ENCODE data around the gene ADGRB3.

Gene ADGRB3

DNA sequence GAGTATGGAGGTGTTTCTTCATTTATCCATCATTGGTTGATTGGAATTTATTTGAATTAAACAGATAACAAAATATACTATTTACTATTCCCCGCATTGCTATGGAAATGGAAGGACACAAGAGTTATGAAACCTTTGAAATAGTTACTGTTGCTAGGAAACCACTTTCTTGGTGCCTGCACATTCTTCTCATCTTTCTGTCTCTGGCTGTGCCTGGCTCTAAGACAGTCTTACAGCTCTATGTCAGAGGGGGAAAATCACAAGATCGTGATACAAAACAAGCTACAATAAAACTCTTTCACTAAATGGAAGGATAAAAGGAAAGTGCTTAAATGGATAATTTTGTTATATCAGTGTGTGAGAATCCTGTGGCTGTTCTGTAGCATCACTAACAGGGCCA lies 708.8 kb downstream of the ADGRB3 start:
- Histone ChIP-seq H3K27me3 (ENCODE audit: control insufficient read depth, insufficient read depth, low read length) (no peaks in the 10 kb centered on the region), H3K9ac (no peak overlapping the region), H2AFZ (no peak overlapping the region), H3K4me3 (ENCODE audit: low read depth, low read length) (no peak overlapping the region), H3K4me2 (ENCODE audit: low read length) (no peak overlapping the region), H3K79me2 (no peaks in the 10 kb centered on the region), H3K36me3 (ENCODE audit: control insufficient read depth, insufficient read depth, low read length) (no peaks in the 10 kb centered on the region), H3K4me1 (no peaks in the 10 kb centered on the region), H3K9me3 (ENCODE audit: control insufficient read depth, low read length) (no peaks in the 10 kb centered on the region), H3K27ac (no peak overlapping the region)
- TF ChIP-seq, protein P1, sequence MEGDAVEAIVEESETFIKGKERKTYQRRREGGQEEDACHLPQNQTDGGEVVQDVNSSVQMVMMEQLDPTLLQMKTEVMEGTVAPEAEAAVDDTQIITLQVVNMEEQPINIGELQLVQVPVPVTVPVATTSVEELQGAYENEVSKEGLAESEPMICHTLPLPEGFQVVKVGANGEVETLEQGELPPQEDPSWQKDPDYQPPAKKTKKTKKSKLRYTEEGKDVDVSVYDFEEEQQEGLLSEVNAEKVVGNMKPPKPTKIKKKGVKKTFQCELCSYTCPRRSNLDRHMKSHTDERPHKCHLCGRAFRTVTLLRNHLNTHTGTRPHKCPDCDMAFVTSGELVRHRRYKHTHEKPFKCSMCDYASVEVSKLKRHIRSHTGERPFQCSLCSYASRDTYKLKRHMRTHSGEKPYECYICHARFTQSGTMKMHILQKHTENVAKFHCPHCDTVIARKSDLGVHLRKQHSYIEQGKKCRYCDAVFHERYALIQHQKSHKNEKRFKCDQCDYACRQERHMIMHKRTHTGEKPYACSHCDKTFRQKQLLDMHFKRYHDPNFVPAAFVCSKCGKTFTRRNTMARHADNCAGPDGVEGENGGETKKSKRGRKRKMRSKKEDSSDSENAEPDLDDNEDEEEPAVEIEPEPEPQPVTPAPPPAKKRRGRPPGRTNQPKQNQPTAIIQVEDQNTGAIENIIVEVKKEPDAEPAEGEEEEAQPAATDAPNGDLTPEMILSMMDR (IDR thresholded peaks at IDR 0.05) = no peak

DNA sequence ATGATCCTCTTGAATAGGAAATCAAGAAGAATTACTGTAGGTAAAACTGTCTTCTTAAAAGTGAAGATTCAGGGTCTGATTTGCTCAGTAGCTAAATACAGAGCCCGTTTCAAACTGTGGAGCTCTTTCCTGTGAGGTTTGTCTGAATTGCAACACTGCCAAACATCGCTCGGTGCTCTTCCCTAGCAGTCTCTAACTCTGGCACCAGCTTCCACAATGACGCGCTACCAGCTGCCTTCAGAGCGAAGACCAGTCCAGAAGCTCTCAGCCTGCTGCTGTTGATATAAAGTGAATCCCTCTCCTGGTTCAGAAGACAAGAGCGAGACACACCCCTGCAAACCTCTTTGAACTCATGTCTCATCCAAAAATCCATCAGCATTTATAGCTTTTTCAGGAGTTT lies 714.7 kb downstream of the ADGRB3 start:
- no peaks in the 10 kb centered on the region for H3K9me3 ChIP-seq (ENCODE audit: control insufficient read depth, low read length)
- H3K4me3 ChIP-seq (ENCODE audit: low read depth, low read length) = no peak overlapping the region
- H3K27ac ChIP-seq = no peak overlapping the region
- H3K79me2 ChIP-seq = no peaks in the 10 kb centered on the region
- TF ChIP-seq, protein P1 (IDR thresholded peaks at IDR 0.05) = no peak
- no peaks in the 10 kb centered on the region for H3K36me3 ChIP-seq (ENCODE audit: control insufficient read depth, insufficient read depth, low read length)
- no peak overlapping the region for H2AFZ ChIP-seq
- no peak overlapping the region for H3K4me2 ChIP-seq (ENCODE audit: low read length)
- H3K4me1 ChIP-seq = no peaks in the 10 kb centered on the region
- no peak overlapping the region for H3K9ac ChIP-seq
- no peaks in the 10 kb centered on the region for H3K27me3 ChIP-seq (ENCODE audit: control insufficient read depth, insufficient read depth, low read length)

DNA sequence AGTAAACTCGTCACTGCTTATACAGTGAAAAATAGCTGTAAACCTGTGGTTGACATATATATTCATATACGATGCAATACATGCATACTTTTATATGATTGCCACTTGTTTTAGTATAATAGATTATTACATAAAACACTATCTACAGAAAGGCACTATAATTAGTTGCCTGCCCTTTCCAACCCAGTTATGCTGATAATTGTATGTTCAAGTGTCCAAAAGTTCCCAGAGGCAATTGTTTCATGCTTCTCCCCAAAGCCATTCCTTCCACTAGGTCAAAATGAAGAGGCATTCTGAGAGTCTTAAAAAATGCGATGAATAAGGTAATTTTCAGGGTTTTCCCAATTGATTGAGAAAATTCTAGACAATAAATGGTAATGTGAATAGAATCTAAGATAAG lies 727.1 kb downstream of the ADGRB3 start:
- Histone ChIP-seq H3K27ac (no peak overlapping the region), H3K4me2 (ENCODE audit: low read length) (no peak overlapping the region), H3K9ac (no peak overlapping the region), H3K9me3 (ENCODE audit: control insufficient read depth, low read length) (no peaks in the 10 kb centered on the region), H3K36me3 (ENCODE audit: control insufficient read depth, insufficient read depth, low read length) (no peaks in the 10 kb centered on the region), H2AFZ (no peak overlapping the region), H3K4me3 (ENCODE audit: low read depth, low read length) (no peak overlapping the region), H3K27me3 (ENCODE audit: control insufficient read depth, insufficient read depth, low read length) (no peaks in the 10 kb centered on the region), H3K4me1 (no peaks in the 10 kb centered on the region), H3K79me2 (no peaks in the 10 kb centered on the region)
- TF ChIP-seq, protein P1 (IDR thresholded peaks at IDR 0.05) = no peak

DNA sequence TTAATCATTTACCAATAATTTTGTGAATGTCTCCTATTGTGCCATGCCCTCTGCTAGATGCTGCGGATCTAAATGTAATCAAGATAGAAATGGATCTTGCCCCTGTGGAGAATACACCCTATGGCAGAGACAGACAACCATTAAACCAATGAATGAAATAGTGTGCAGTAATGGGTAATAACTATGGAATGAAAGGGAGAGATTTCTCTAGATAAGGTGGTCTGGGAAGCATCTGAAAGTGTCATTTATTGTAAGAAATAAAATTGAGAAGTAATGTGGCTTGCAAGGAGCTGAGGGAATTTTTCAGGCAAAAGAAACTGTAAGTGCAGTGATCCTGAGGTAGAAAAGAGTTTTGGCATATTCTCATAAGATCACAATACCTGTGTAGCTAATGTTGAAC lies 731.7 kb downstream of the ADGRB3 start:
- H3K4me2 ChIP-seq (ENCODE audit: low read length) = no peak overlapping the region
- H3K9me3 ChIP-seq (ENCODE audit: control insufficient read depth, low read length) = no peaks in the 10 kb centered on the region
- TF ChIP-seq, protein P1 (IDR thresholded peaks at IDR 0.05) = no peak
- H3K79me2 ChIP-seq = no peaks in the 10 kb centered on the region
- H3K4me1 ChIP-seq = no peaks in the 10 kb centered on the region
- H3K36me3 ChIP-seq (ENCODE audit: control insufficient read depth, insufficient read depth, low read length) = no peaks in the 10 kb centered on the region
- no peak overlapping the region for H3K4me3 ChIP-seq (ENCODE audit: low read depth, low read length)
- H2AFZ ChIP-seq = no peak overlapping the region
- no peak overlapping the region for H3K27ac ChIP-seq
- no peak overlapping the region for H3K9ac ChIP-seq
- H3K27me3 ChIP-seq (ENCODE audit: control insufficient read depth, insufficient read depth, low read length) = no peaks in the 10 kb centered on the region

DNA sequence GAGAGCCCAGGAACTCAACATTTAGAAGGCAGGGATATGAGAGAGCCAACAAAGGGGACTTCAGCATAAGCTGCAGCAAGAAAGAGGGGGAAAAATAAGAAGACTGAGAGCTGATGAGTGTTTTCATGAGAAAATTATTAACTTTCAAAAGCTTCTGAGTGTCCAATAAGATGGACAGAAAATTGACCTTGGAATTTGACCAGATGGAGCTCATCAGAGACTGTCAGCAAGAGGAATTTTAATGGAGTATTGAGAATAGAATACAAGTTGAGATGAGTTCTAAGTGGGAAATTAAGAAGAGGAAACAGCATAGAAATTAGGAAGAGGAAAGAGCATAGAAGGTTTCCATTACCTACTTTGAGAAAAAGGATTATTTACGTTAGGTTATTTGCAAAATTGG lies 733.5 kb downstream of the ADGRB3 start:
- H3K79me2 ChIP-seq = no peaks in the 10 kb centered on the region
- no peaks in the 10 kb centered on the region for H3K36me3 ChIP-seq (ENCODE audit: control insufficient read depth, insufficient read depth, low read length)
- H3K4me3 ChIP-seq (ENCODE audit: low read depth, low read length) = no peak overlapping the region
- no peaks in the 10 kb centered on the region for H3K27me3 ChIP-seq (ENCODE audit: control insufficient read depth, insufficient read depth, low read length)
- no peaks in the 10 kb centered on the region for H3K9me3 ChIP-seq (ENCODE audit: control insufficient read depth, low read length)
- H3K27ac ChIP-seq = no peak overlapping the region
- no peak overlapping the region for H2AFZ ChIP-seq
- TF ChIP-seq, protein P1 (IDR thresholded peaks at IDR 0.05) = no peak
- H3K4me1 ChIP-seq = no peaks in the 10 kb centered on the region
- H3K4me2 ChIP-seq (ENCODE audit: low read length) = no peak overlapping the region
- no peak overlapping the region for H3K9ac ChIP-seq
